GM21381 (cell line): ENCODE measurements around the gene TMEM63C.
"Not testable (repeated sequence)": the region's sequence is repeated elsewhere in the genome, so short reads cannot be mapped to it uniquely, and the experiment has no call there.

Experiments used
- ATAC-seq: cut with Tn5 transposase; IDR thresholded peaks from one replicate; pipeline ENCODE4 v1.9.1; 2021; ENCODE audit warnings: mild to moderate bottlenecking, moderate library complexity; ENCODE audit not compliant: unreplicated experiment

TMEM63C gene

GRCh38 chr14:77155083-77155482 lies 26.5 kb upstream of the TMEM63C start:
- no peak for ATAC-seq

GRCh38 chr14:77157740-77158139 lies 23.9 kb upstream of the TMEM63C start:
- ATAC-seq = no peak

GRCh38 chr14:77158175-77158881 lies 23.3 kb upstream of the TMEM63C start:
- no peak for ATAC-seq

- no peak for ATAC-seq
Observed at GRCh38 chr14:77158882-77159255, 22.7 kb upstream of the TMEM63C start.

GRCh38 chr14:77161011-77161410 lies 20.6 kb upstream of the TMEM63C start:
- no peak for ATAC-seq

GRCh38 chr14:77170045-77170444 lies 11.6 kb upstream of the TMEM63C start:
- no peak for ATAC-seq

- ATAC-seq = no peak
Observed at GRCh38 chr14:77172916-77173315, 8.7 kb upstream of the TMEM63C start.

- ATAC-seq = not testable (repeated sequence)
Observed at GRCh38 chr14:77173911-77174617, 7.5 kb upstream of the TMEM63C start.

GRCh38 chr14:77175843-77176242 lies 5.8 kb upstream of the TMEM63C start:
- no peak for ATAC-seq

GRCh38 chr14:77177702-77178101 lies 3.9 kb upstream of the TMEM63C start:
- no peak for ATAC-seq

- ATAC-seq = no peak
Observed at GRCh38 chr14:77178656-77179055, 2.9 kb upstream of the TMEM63C start.

GRCh38 chr14:77180726-77181602 lies 634 bp upstream of the TMEM63C start:
- no peak for ATAC-seq

GRCh38 chr14:77183896-77184295 lies 2.3 kb downstream of the TMEM63C start:
- ATAC-seq = no peak

GRCh38 chr14:77184396-77185092 lies 2.9 kb downstream of the TMEM63C start:
- no peak for ATAC-seq

GRCh38 chr14:77185093-77185465 lies 3.5 kb downstream of the TMEM63C start:
- no peak for ATAC-seq

- no peak for ATAC-seq
Observed at GRCh38 chr14:77186911-77187648, 5.5 kb downstream of the TMEM63C start.

- ATAC-seq = no peak
Observed at GRCh38 chr14:77187649-77188012, 6.0 kb downstream of the TMEM63C start.

GRCh38 chr14:77189479-77189878 lies 7.9 kb downstream of the TMEM63C start:
- no peak for ATAC-seq

GRCh38 chr14:77190977-77191376 lies 9.4 kb downstream of the TMEM63C start:
- no peak for ATAC-seq

GRCh38 chr14:77194706-77195105 lies 13.1 kb downstream of the TMEM63C start:
- no peak for ATAC-seq
